GM23248 (cell line): Measurements from ENCODE around the gene LPP.

Experiments
- EZH2 ChIP-seq: fragments of 200-600 bp; sonication (generic); IDR thresholded peaks from 2 replicates; pipeline ENCODE4 v1.6.1; 2018; ENCODE audit warnings: antibody characterized with exemption, mild to moderate bottlenecking; ENCODE audit not compliant: insufficient read depth, poor library complexity, severe bottlenecking
- EZH2phosphoT487 ChIP-seq: fragments of 200-600 bp; sonication (generic); IDR thresholded peaks from 2 replicates; pipeline ENCODE4 v1.6.1; 2018; ENCODE audit warnings: antibody characterized with exemption, moderate library complexity, mild to moderate bottlenecking, low read depth; ENCODE audit not compliant: insufficient read depth

DNA sequence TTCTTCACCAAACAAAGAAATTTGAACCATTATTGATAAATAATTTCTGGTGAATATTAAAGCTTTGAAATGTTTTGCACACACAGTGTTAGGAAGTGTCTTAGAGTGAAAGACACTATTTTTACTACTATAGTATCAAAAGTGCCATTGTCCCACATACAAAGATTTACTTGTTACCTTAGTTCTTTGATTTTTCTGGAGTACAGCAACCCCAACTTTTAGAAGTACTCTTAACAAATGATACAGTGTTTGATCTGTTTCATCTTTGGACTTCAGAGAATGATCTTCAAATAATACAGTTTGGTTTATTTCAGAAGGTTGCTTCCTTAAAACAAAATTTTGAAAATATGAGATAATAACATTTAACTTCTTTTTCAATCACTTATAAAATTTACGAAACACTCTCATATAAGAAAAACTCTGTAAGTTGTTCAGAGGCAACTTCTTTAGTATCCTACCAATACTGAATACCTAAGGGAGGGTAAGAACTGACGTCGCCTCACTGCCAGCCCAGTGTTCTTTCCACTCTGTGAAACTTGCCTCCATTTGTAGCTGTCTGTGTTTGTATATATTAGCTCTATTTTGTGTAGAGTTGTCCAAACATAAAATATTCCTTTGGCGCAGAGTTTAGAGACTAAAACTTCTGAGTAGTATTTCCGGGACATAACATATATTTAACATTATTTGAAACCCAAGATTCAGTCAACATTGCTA is 464.2 kb downstream of the LPP start:
- TF ChIP-seq EZH2, result no peak
- no peak for TF ChIP-seq EZH2phosphoT487
